SU-DHL-6 (cell line): ENCODE results near the gene MIA3.

Experiments
- CTCF ChIP-seq: fragments of 200-600 bp; sonication (generic); IDR thresholded peaks from one replicate; pipeline ENCODE4 v1.5.1; 2017; ENCODE audit warnings: antibody characterized with exemption, mild to moderate bottlenecking, low read length, moderate library complexity; ENCODE audit not compliant: insufficient read depth, poor library complexity, severe bottlenecking
- EZH2phosphoT487 ChIP-seq: fragments of 200-600 bp; sonication (generic), shearing (Covaris generic); conservative IDR thresholded peaks from 2 replicates; pipeline ENCODE4 v1.6.1; 2018; ENCODE audit warnings: mild to moderate bottlenecking, antibody characterized with exemption, low read length, moderate library complexity, mixed read lengths

GRCh38 chr1:222642468-222642867 lies 24.6 kb downstream of the MIA3 start:
- TF ChIP-seq EZH2phosphoT487 (no peak), CTCF (no peak)
